ENCODE data around the gene ITGAD.

DNA sequence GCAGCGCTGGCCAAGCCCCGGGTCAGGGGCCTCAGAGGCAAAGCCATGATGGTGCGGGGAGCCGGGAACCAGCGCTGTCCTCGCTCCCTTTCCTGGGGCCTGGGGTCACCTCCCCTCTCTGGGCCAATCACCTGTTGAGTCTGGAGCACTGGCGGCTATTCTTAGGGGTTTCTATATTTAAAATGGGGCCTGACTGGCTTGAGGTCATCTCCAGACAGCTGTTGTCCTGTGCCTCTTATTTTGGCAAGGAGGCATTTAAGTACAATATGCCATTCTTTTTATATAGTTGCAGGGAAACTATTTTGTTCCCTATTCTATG, 35.1 kb downstream of the ITGAD start, which contains the start of gene COX6A2:
- TF ChIP-seq, protein P1, sequence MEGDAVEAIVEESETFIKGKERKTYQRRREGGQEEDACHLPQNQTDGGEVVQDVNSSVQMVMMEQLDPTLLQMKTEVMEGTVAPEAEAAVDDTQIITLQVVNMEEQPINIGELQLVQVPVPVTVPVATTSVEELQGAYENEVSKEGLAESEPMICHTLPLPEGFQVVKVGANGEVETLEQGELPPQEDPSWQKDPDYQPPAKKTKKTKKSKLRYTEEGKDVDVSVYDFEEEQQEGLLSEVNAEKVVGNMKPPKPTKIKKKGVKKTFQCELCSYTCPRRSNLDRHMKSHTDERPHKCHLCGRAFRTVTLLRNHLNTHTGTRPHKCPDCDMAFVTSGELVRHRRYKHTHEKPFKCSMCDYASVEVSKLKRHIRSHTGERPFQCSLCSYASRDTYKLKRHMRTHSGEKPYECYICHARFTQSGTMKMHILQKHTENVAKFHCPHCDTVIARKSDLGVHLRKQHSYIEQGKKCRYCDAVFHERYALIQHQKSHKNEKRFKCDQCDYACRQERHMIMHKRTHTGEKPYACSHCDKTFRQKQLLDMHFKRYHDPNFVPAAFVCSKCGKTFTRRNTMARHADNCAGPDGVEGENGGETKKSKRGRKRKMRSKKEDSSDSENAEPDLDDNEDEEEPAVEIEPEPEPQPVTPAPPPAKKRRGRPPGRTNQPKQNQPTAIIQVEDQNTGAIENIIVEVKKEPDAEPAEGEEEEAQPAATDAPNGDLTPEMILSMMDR (IDR thresholded peaks at IDR 0.05) = no peak
- no peak for TF ChIP-seq POLR2AphosphoS5 (IDR thresholded peaks at IDR 0.05)

Data from suprapubic skin (tissue), 3 donors.